Psoas muscle (tissue), 8 donors: ENCODE measurements around the gene FXYD4. TPM values are rescaled to one million over a fixed set of nuclear protein-coding genes. Genes with fewer than 3 reads are reported as not detected.
"Not testable (repeated sequence)": the region's sequence is repeated elsewhere in the genome, so short reads cannot be mapped to it uniquely, and the experiment has no call there.

Experiments
- ATAC-seq, 4 donors: fragments of 200-7000 bp; cut with Tn5 transposase; one replicate each; pipeline ENCODE4 v1.9.1; 2020; ENCODE audit warnings: moderate library complexity in 3 of 4, mild to moderate bottlenecking in 2 of 4
- DNase-seq, 2 donors: peaks; one replicate each; pipeline ENCODE4 v3.0.0-alpha.2; 2020
- H3K27ac ChIP-seq: fragments of 200-600 bp; one replicate; pipeline ENCODE4 v1.8.0; 2022
- H3K27me3 ChIP-seq, 3 donors: fragments of 200-600 bp in 1 of 3; one replicate each; pipeline versions ENCODE4 v1.6.1 to v1.8.0; 2013 to 2022; ENCODE audit warnings: low read length in 2 of 3, mild to moderate bottlenecking in 2 of 3, moderate library complexity in 1 of 3; ENCODE audit not compliant: insufficient read depth in 3 of 3
- H3K36me3 ChIP-seq, 2 donors: fragments of 200-600 bp in 1 of 2; one replicate each; pipeline versions ENCODE4 v1.6.1 to v1.8.0; 2013 to 2022; ENCODE audit warnings: low read depth in 1 of 2, mild to moderate bottlenecking in 1 of 2, moderate library complexity in 1 of 2; ENCODE audit not compliant: insufficient read depth in 1 of 2
- H3K4me1 ChIP-seq: fragments of 200-600 bp; one replicate; pipeline ENCODE4 v1.8.0; 2022
- H3K4me3 ChIP-seq: fragments of 200-600 bp; one replicate; pipeline ENCODE4 v1.8.0; 2022; ENCODE audit warnings: mild to moderate bottlenecking
- H3K9me3 ChIP-seq: fragments of 200-600 bp; one replicate; pipeline ENCODE4 v1.8.0; 2022
- CTCF ChIP-seq: fragments of 200-600 bp; IDR thresholded peaks from one replicate; pipeline ENCODE4 v1.8.0; 2022; ENCODE audit warnings: antibody characterized with exemption
- WGBS, 3 donors: extraction: QIAGEN DNeasy Blood & Tissue Kit; methylation state at CpG; one replicate each; pipeline versions ENCODE4 v1.1.6 to v1.1.7; 2013; 5-methylcytosine and 5-hydroxymethylcytosine counted together
- intact Hi-C, 2 donors: fragments of 100-400 bp; cut with DNase I; formaldehyde crosslinking; loops; one replicate each; pipeline versions ENCODE4 v1.11.0 to v1.14.2; 2022
- polyA plus RNA-seq, 3 donors: library from polyadenylated mRNA; stranded (reverse); fragments of 200-250 nt; gene quantifications; one replicate each; pipeline ENCODE4 v1.2.3, GENCODE V29; 2013
- total RNA-seq, 4 donors: library from RNA; stranded (reverse); fragmentation: NEBNext Ultra II Directional in 2 of 4; extraction: Animal tissue kit (Norgen Biotek cat#: 25700) in 2 of 4; gene quantifications; one replicate each; pipeline versions ENCODE4 v1.2.1 to v1.2.4, GENCODE V29; 2021 to 2023
- donor health status: healthy with polysubstance abuse.
- donor health status: DM: no; HTN: no; CAD: no; lungs with moderate emphysema.
- donor health status: Bipolar disorder and iron deficiency.
- donor health status: healthy.
- donor health status: DM: yes; HTN: yes; CAD: no.
- donor health status: DM: no; HTN: no; CAD: no.
- donor health status: DM: no; HTN: no; CAD: no.
- donor health status: DM: yes; HTN: yes; CAD: no.

FXYD4 gene
- total and polyA plus RNA-seq, 7 donors, result 0.18 to 3.0 (median 0.74) TPM; not detected in 4

DNA sequence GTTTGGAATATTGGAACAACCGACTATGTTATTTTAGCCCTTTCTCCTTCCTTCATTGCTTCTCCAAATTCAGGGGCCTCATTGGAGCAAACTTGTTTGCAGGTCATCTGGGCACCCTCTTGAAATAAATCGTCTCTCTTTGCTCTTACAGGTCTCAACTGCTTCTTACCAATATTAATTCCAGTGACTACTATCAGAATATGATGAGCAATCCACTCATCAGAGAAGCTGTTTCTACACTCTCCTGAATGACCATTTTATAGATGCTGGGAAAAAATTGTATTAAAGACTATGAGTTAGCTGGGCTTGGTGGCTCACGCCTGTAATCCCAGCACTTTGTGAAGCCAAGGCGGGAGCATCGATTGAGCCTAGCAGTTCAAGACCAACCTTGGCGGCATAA, 50.1 kb downstream of the FXYD4 start:
- H3K9me3 ChIP-seq, result no peaks in the 10 kb centered on the region
- TF ChIP-seq CTCF, result no peak
- no peaks in the 10 kb centered on the region for H3K27me3 ChIP-seq
- no peak for DNase-seq
- H3K27ac ChIP-seq, result peak overlapping the region; percentile 98
- intact Hi-C loops, result no loop called here
- WGBS, 3 donors, result 75 to 86% (median 84%) methylated on average over 6 of the region's 6 CpGs
- H3K36me3 ChIP-seq, result no peaks in the 10 kb centered on the region
- no peak for ATAC-seq
- H3K4me3 ChIP-seq, result peak overlapping the region; percentile 88
- H3K4me1 ChIP-seq, result peaks cover 8% of the 10 kb centered on the region

DNA sequence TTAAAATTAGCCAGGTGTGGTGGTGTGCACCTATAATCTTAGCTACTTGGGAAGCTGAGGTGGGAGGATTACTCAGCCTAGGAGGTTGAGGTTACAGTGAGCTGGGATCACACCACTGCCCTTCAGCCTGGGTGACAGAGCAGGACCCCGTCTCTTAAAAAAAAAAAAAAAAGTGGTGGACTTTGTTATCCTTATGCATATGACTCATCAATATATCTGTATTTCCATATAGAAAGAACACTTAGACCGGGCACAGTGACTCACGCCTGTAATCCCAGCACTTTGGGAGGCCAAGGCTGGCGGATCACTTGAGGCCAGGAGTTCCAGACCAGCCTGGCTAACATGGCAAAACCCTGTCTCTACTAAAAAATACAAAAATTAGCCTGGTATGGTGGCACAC, 50.5 kb downstream of the FXYD4 start:
- intact Hi-C loops, H3K4me1 ChIP-seq, H3K27me3 ChIP-seq, H3K4me3 ChIP-seq, DNase-seq, H3K36me3 ChIP-seq, ATAC-seq, H3K9me3 ChIP-seq: not testable (repeated sequence)
- 95 to 100% (median 97%) methylated on average over 4 of the region's 4 CpGs for WGBS, 3 donors
- H3K27ac ChIP-seq, result peak overlapping the region; percentile 98

GRCh38 chr10:43424416-43424815, 53.0 kb downstream of the FXYD4 start:
- intact Hi-C loops, result no loop called here
- ATAC-seq (no peak), DNase-seq (no peak)
- peaks cover 8% of the 10 kb centered on the region for H3K4me1 ChIP-seq
- 90 to 95% (median 95%) methylated on average over 6 of the region's 6 CpGs for WGBS, 3 donors
- no peak for TF ChIP-seq CTCF
- H3K9me3 ChIP-seq, result no peaks in the 10 kb centered on the region
- no peaks in the 10 kb centered on the region for H3K36me3 ChIP-seq
- H3K27ac ChIP-seq, result no peak overlapping the region
- H3K4me3 ChIP-seq, result no peak overlapping the region
- H3K27me3 ChIP-seq, result no peaks in the 10 kb centered on the region

Other genes with a start within 250 kb of the FXYD4 start
- gene CSGALNACT2, start 233.2 kb upstream of the FXYD4 start, total RNA-seq, result 10 to 100 TPM; 14.1 to 23.4 (median 18.2) TPM
- 10 to 100 TPM; 10.2 to 33.1 (median 23.0) TPM for gene CSGALNACT2, start 233.2 kb upstream of the FXYD4 start, polyA plus RNA-seq
- gene RASGEF1A, start 104.6 kb upstream of the FXYD4 start, total RNA-seq, result under 1 TPM; 0.34 to 0.69 (median 0.41) TPM
- gene RASGEF1A, start 104.6 kb upstream of the FXYD4 start, polyA plus RNA-seq, result under 1 TPM; 0.10 to 0.46 (median 0.15) TPM
- gene HNRNPF, start 37.5 kb downstream of the FXYD4 start, total RNA-seq, result 100 to 1,000 TPM in 2 of 4 donors, 10 to 100 TPM in 2; 68.0 to 154 (median 110) TPM
- gene HNRNPF, start 37.5 kb downstream of the FXYD4 start, polyA plus RNA-seq, result 100 to 1,000 TPM in 1 of 3 donors, 10 to 100 TPM in 2; 62.1 to 126 (median 75.2) TPM
- 1 to 10 TPM; 1.2 to 2.1 (median 1.5) TPM for gene ZNF487, start 65.5 kb downstream of the FXYD4 start, total RNA-seq
- 1 to 10 TPM; 2.0 to 9.8 (median 2.5) TPM for gene ZNF487, start 65.5 kb downstream of the FXYD4 start, polyA plus RNA-seq
- gene ZNF239, start 203.0 kb downstream of the FXYD4 start, total RNA-seq, result 1 to 10 TPM; 3.5 to 5.3 (median 4.2) TPM
- 1 to 10 TPM; 3.2 to 8.3 (median 7.1) TPM for gene ZNF239, start 203.0 kb downstream of the FXYD4 start, polyA plus RNA-seq
- 1 to 10 TPM; 3.4 to 6.4 (median 3.9) TPM for gene ZNF485, start 234.8 kb downstream of the FXYD4 start, total RNA-seq
- 1 to 10 TPM; 3.1 to 8.2 (median 7.0) TPM for gene ZNF485, start 234.8 kb downstream of the FXYD4 start, polyA plus RNA-seq